ENCODE results near the gene TEX101.

GRCh38 chr19:43439032-43439708 lies 24.5 kb downstream of the TEX101 start:
- no peak for TF ChIP-seq CTCF (IDR thresholded peaks at IDR 0.05; ENCODE audit: low read length)
- TF ChIP-seq EZH2 (IDR thresholded peaks at IDR 0.05; ENCODE audit: borderline replicate concordance, low read length): no peak

Measured in OCI-LY1 (cell line).